HepG2 (cell line): ENCODE results near the gene DENND5A. TPM values are rescaled to one million over a fixed set of nuclear protein-coding genes. Genes with fewer than 3 reads are reported as not detected.

Experiments used
- CBX1 ChIP-seq: IDR thresholded peaks from one replicate; pipeline ENCODE4 v1.6.1; 2016; ENCODE audit warnings: antibody characterized with exemption, low read depth
- CCAR2 ChIP-seq: fragments of 200-400 bp; formaldehyde crosslinking; optimal IDR thresholded peaks from 2 replicates; pipeline ENCODE3; 2018; ENCODE audit warnings: low read depth, mild to moderate bottlenecking, low read length, moderate library complexity
- CREM ChIP-seq, 2 experiments: sonication (generic) in 1 of 2; formaldehyde crosslinking in 1 of 2; IDR thresholded peaks; 2 replicates each; pipeline versions ENCODE4 v1.4.0 to v1.6.1; 2016 to 2020; ENCODE audit warnings: antibody characterized with exemption in 1 of 2, mild to moderate bottlenecking in 1 of 2, missing genetic modification reagents in 1 of 2
- DR1 ChIP-seq: sonication (generic); formaldehyde crosslinking; IDR thresholded peaks from 2 replicates; pipeline ENCODE4 v1.8.0; 2021; ENCODE audit warnings: mild to moderate bottlenecking, missing genetic modification reagents, inconsistent platforms
- FLYWCH1 ChIP-seq: sonication (generic); formaldehyde crosslinking; IDR thresholded peaks from 2 replicates; pipeline ENCODE4 v1.8.1; 2023; ENCODE audit warnings: mild to moderate bottlenecking, missing genetic modification reagents
- FOXM1 ChIP-seq: sonication (generic); formaldehyde crosslinking; IDR thresholded peaks from 2 replicates; pipeline ENCODE4 v1.5.0; 2020; ENCODE audit warnings: missing genetic modification reagents
- HNRNPH1 ChIP-seq: fragments of 200-400 bp; formaldehyde crosslinking; optimal IDR thresholded peaks from 2 replicates; pipeline ENCODE3; 2017; ENCODE audit warnings: mild to moderate bottlenecking, low read depth, low read length
- HNRNPLL ChIP-seq: fragments of 200-400 bp; formaldehyde crosslinking; IDR thresholded peaks from 2 replicates; pipeline ENCODE4 v1.6.1; 2017; ENCODE audit warnings: mild to moderate bottlenecking, low read depth, low read length; ENCODE audit not compliant: poor library complexity, severe bottlenecking
- KLF12 ChIP-seq: sonication (generic); formaldehyde crosslinking; IDR thresholded peaks from 2 replicates; pipeline ENCODE4 v1.4.0; 2020; ENCODE audit warnings: missing genetic modification reagents, borderline replicate concordance
- NFIC ChIP-seq: IDR thresholded peaks from 2 replicates; pipeline ENCODE4 v1.6.1; 2012; ENCODE audit warnings: mild to moderate bottlenecking, low read length, inconsistent platforms
- NR1H2 ChIP-seq: sonication (generic); formaldehyde crosslinking; IDR thresholded peaks from 2 replicates; pipeline ENCODE4 v1.8.1; 2022; ENCODE audit warnings: low read depth, missing genetic modification reagents, borderline replicate concordance
- RAD51 ChIP-seq: fragments of 450-650 bp; IDR thresholded peaks from 2 replicates; pipeline ENCODE4 v1.6.1; 2016; ENCODE audit warnings: borderline replicate concordance
- TARDBP ChIP-seq: sonication (generic); formaldehyde crosslinking; IDR thresholded peaks from 2 replicates; pipeline ENCODE4 v1.8.0; 2022; ENCODE audit warnings: mild to moderate bottlenecking, missing genetic modification reagents
- TEAD2 ChIP-seq: sonication (generic); formaldehyde crosslinking; IDR thresholded peaks from 2 replicates; pipeline ENCODE4 v1.9.0; 2021; ENCODE audit warnings: missing genetic modification reagents
- ZFP1 ChIP-seq: IDR thresholded peaks from 2 replicates; pipeline ENCODE4 v1.6.1; 2016
- ZFP36L2 ChIP-seq: sonication (generic); formaldehyde crosslinking; IDR thresholded peaks from 2 replicates; pipeline ENCODE4 v1.4.0; 2020; ENCODE audit warnings: missing genetic modification reagents
- ZNF232 ChIP-seq: sonication (generic); formaldehyde crosslinking; IDR thresholded peaks from 2 replicates; pipeline ENCODE4 v1.4.0; 2020; ENCODE audit warnings: missing genetic modification reagents, borderline replicate concordance
- ZNF3 ChIP-seq: IDR thresholded peaks from 2 replicates; pipeline ENCODE4 v1.7.0; 2017; ENCODE audit warnings: inconsistent platforms
- ZNF33B ChIP-seq: sonication (generic); formaldehyde crosslinking; IDR thresholded peaks from 2 replicates; pipeline ENCODE4 v1.5.1; 2020; ENCODE audit warnings: mild to moderate bottlenecking, missing genetic modification reagents
- ZNF460 ChIP-seq: sonication (generic); formaldehyde crosslinking; IDR thresholded peaks from 2 replicates; pipeline ENCODE4 v1.5.1; 2020; ENCODE audit warnings: missing genetic modification reagents, mild to moderate bottlenecking, borderline replicate concordance
- ZNF672 ChIP-seq: sonication (generic); formaldehyde crosslinking; IDR thresholded peaks from 2 replicates; pipeline ENCODE4 v1.8.1; 2022; ENCODE audit warnings: missing genetic modification reagents
- ZNF7 ChIP-seq: IDR thresholded peaks from 2 replicates; pipeline ENCODE4 v1.6.1; 2016; ENCODE audit warnings: missing biosample characterization, missing genetic modification reagents
- ZNF75D ChIP-seq: sonication (generic); formaldehyde crosslinking; IDR thresholded peaks from 2 replicates; pipeline ENCODE4 v1.8.1; 2023; ENCODE audit warnings: missing genetic modification reagents, mild to moderate bottlenecking, borderline replicate concordance
- polyA plus RNA-seq, 8 experiments: library from polyadenylated mRNA; depleted of rRNA in 3 of 8; stranded (reverse) in 7 of 8; unstranded in 1 of 8; fragments of >200 nt; fragmentation: Illumina TruSeq in 4 of 8; extraction: Trizol in 4 of 8; gene quantifications; 2 replicates each; pipeline versions ENCODE4 v1.2.1 to v1.2.3, GENCODE V29; 2011 to 2016; ENCODE audit warnings: low read depth in 4 of 8, missing spikeins in 1 of 8, mixed read lengths in 1 of 8; ENCODE audit not compliant: insufficient read depth in 1 of 8
- total RNA-seq, 5 experiments: library from RNA; depleted of rRNA; stranded (reverse); fragments of >200 nt; fragmentation: Illumina TruSeq; extraction: Trizol; gene quantifications; 2 replicates each; pipeline ENCODE4 v1.2.3, GENCODE V29; 2016; ENCODE audit warnings: low read depth in 1 of 5
- TF ChIP-seq, protein P1 (sequence below): sonication (generic); formaldehyde crosslinking; IDR thresholded peaks from 2 replicates; pipeline ENCODE4 v1.5.1; 2020; ENCODE audit warnings: mild to moderate bottlenecking, missing genetic modification reagents, borderline replicate concordance
- TF ChIP-seq, protein P2 (sequence below): sonication (generic); formaldehyde crosslinking; IDR thresholded peaks from 2 replicates; pipeline ENCODE4 v1.8.1; 2022; ENCODE audit warnings: mild to moderate bottlenecking, missing genetic modification reagents

DENND5A gene
- total and polyA plus RNA-seq, 2 of the 13 experiments (the other 11 are each of a cell fraction or from before 2014, with no cell fraction given), result 63.3 to 145 TPM

DNA sequence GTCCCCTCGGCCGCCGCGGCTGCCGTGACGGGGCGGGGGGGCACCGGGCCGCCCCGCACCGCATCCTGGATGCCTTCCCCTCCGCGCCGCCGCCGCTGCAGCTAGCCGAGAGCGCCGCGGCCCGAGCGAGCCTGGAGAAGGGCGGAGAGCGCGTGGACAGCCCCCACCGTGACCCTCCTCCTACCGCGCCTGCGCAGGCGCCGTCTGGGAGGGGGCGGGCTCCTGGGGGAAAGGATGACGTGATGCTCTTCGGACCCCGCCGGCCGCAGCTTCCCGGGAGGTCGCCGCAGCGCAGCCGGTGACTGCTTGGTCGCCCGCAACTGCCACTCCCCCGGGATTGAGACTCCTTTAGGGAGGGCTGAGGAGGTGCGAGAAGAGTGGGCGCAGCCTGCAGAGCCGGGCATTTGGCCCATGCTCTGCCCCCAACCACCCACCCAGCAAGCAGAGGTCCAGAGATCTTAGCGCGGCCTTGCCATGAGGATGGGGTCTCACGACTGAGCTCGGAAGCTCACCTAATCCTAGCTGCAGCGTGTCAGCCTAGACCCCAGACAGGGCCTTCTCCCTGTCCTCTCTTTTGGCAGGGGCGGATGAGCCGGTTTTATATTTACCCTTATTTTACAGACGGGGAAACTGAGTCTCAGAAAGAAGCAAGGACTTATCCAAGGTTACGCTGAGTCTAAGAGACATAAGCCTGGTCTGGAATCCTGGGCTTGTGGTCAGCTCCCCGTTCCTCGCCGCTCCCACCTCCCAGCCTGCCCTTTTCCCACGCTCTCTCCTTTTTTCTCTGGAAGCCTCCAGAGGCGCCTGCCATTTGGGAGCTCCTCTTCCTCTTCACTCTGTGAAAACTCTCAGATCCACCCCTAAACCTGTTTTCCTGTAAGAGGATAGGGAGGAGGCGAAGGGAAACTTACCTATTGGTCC is at the start of gene DENND5A (continued):
- TF ChIP-seq CCAR2 (no peak), ZNF7 (CRISPR knock-in tag) (no peak), KLF12 (CRISPR knock-in tag) (no peak), ZFP1 (CRISPR knock-in tag) (no peak; the same call in 1 of the 2 replicates), DR1 (no peak), ZFP36L2 (CRISPR knock-in tag) (no peak), ZNF460 (CRISPR knock-in tag) (no peak; the same call in 1 of the 2 replicates), ZNF33B (CRISPR knock-in tag) (no peak), FOXM1 (CRISPR knock-in tag) (no peak), HNRNPLL (peak; percentile 53), ZNF232 (CRISPR knock-in tag) (no peak), NR1H2 (CRISPR knock-in tag) (no peak), TEAD2 (no peak), FLYWCH1 (CRISPR knock-in tag) (no peak), ZNF672 (CRISPR knock-in tag) (no peak), ZNF3 (no peak), CREM (IDR thresholded peaks at IDR 0.05) (no peak), CREM (CRISPR knock-in tag; IDR thresholded peaks at IDR 0.05) (no peak), CBX1 (peak; percentile 43), ZNF75D (CRISPR knock-in tag) (no peak), RAD51 (no peak), NFIC (no peak), TARDBP (CRISPR knock-in tag) (peak; percentile 25; the same call in 1 of the 2 replicates), HNRNPH1 (no peak)
- TF ChIP-seq, protein P1, sequence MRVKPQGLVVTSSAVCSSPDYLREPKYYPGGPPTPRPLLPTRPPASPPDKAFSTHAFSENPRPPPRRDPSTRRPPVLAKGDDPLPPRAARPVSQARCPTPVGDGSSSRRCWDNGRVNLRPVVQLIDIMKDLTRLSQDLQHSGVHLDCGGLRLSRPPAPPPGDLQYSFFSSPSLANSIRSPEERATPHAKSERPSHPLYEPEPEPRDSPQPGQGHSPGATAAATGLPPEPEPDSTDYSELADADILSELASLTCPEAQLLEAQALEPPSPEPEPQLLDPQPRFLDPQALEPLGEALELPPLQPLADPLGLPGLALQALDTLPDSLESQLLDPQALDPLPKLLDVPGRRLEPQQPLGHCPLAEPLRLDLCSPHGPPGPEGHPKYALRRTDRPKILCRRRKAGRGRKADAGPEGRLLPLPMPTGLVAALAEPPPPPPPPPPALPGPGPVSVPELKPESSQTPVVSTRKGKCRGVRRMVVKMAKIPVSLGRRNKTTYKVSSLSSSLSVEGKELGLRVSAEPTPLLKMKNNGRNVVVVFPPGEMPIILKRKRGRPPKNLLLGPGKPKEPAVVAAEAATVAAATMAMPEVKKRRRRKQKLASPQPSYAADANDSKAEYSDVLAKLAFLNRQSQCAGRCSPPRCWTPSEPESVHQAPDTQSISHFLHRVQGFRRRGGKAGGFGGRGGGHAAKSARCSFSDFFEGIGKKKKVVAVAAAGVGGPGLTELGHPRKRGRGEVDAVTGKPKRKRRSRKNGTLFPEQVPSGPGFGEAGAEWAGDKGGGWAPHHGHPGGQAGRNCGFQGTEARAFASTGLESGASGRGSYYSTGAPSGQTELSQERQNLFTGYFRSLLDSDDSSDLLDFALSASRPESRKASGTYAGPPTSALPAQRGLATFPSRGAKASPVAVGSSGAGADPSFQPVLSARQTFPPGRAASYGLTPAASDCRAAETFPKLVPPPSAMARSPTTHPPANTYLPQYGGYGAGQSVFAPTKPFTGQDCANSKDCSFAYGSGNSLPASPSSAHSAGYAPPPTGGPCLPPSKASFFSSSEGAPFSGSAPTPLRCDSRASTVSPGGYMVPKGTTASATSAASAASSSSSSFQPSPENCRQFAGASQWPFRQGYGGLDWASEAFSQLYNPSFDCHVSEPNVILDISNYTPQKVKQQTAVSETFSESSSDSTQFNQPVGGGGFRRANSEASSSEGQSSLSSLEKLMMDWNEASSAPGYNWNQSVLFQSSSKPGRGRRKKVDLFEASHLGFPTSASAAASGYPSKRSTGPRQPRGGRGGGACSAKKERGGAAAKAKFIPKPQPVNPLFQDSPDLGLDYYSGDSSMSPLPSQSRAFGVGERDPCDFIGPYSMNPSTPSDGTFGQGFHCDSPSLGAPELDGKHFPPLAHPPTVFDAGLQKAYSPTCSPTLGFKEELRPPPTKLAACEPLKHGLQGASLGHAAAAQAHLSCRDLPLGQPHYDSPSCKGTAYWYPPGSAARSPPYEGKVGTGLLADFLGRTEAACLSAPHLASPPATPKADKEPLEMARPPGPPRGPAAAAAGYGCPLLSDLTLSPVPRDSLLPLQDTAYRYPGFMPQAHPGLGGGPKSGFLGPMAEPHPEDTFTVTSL (CRISPR knock-in tag), result no peak
- TF ChIP-seq, protein P2, sequence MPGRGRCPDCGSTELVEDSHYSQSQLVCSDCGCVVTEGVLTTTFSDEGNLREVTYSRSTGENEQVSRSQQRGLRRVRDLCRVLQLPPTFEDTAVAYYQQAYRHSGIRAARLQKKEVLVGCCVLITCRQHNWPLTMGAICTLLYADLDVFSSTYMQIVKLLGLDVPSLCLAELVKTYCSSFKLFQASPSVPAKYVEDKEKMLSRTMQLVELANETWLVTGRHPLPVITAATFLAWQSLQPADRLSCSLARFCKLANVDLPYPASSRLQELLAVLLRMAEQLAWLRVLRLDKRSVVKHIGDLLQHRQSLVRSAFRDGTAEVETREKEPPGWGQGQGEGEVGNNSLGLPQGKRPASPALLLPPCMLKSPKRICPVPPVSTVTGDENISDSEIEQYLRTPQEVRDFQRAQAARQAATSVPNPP, result no peak
